ENCODE data around the gene HTRA3.

The HTRA3 gene

DNA sequence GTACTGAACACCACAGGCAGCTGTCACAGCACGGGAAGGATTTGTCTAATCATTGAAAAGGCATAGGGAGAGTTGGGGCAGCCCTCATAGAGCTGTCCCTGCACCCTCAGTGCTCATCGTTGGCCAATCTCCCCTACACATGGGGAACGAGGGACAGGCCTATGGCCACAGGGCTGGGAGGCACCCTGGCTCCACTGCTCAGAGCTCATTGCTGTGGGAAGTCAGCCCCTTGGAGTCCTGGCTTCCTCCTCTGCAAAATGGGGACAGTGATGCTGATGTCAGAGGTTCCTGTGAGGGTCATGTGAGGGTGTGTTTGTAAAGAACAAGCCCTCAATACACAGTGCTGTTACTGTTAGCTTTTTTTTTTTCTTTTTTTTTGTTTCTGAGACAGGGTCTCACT lies 19.3 kb upstream of the HTRA3 start:
- DNase-seq = no peak

DNA sequence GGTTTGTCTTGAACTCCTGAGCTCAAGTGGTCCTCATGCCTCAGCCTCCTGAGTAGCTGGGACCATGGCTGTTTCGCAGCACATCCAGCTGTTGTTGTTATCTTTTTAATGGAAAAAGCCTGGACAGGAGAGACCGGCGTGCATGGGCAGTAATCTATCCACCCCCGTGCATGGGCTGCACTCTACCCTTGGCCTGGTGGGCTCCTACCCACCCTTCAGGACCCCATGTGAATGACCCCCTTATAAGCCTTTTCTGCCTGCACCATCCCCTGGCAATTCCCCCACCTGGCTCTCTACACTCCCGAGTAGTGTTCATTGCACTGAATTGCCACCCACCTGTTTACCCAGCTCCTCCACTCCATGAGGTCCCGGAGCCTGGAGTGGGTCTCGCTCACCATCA lies 18.9 kb upstream of the HTRA3 start:
- DNase-seq = no peak

DNA sequence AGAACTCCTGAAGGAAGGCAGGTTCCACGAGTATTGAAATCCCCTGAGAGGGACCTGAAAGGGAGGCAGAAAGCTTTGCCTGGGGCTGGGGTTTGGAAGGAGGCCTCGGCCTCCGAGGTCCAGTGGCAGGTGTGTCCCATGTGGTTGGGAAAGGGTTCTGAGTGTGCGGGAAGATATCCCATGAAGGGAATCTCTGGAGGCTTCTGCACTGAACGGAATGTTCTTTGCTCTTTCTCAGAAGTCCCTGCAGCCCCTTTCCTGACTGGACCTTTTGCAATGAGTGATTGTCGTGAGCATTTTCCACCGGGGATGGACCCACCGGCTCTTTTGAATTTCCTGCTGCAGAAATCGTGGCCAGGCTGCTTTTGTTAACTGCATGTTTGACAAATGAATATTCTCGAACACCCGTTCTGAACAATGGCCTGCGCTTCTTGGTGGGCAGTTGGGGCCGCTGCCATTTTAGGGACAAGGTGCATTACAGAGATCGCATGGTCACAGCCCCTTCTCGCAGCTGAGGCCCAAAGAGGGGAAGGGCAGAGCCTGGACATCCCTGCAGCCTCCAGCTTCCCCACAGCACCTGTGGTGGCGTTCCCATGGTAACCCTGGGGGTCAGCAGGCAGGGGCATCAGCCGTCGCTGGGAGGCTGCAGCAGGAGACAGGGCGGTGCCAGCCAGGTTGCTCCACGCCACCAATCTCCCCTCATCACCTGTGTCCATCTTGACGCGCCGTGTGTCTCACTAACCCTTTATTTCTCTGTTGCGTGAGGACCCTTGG lies 18.3 kb upstream of the HTRA3 start:
- no peak for DNase-seq

DNA sequence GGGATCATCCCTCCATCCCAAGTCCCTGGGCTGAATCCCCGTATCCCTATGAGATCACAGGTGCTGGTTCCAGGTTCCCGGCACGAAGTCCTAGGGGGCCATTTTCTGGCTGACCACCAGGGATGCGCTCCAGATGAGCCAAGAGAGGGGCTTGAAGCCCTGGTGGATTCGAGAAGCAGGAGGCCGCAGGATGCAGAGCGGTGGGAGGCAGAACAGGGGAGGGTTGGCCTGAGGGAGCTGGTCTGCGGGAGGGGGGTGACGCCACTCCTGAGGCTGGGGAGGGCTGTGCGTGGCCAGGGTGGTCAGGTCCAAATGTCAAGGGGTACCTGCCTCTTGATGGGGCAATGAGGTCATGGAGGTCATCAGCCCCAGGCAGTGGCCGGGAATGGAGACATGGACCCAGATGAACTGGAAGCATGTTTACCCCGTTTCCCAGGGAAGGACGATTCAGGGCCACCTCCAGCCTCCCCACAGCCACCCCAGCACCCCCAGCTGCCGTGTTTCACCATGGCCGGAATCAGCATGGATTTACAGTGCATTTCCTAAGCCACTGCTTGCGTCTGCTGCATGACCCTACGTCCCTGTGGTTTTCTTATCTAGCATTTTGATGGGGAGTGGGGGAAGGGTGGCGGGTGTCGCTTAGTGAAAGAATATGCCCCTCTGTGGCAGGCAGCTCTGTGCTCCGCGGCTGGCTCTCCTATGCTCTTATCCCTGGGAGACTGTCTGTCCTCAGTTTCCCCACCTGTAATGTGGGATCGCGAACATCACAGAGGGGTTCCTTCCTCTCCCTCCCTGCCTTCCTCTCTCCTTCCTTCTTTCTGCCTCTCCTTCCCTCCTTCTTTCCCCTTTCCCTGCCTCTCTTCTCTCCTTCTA lies 17.0 kb upstream of the HTRA3 start:
- DNase-seq = no peak

DNA sequence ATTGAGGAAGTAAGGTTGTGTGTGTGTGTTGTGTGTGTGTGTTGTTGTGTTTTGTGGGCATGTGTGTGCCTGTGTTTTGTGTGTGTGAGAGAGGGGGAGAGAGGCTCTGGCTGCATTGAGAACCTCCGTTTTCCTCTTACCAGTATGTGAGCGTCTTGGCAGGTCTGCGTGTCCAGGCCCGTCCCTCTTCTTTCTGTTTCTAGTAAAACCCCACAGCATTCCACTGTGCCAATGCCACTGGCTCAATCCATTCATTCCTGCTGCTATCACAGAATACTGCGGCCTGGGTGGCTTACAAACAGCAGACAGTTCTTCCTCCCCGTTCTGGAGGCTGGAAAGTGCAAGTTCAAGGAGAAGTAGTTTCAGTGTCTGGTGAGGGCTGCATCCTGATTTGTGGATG lies 15.5 kb upstream of the HTRA3 start:
- DNase-seq = no peak

DNA sequence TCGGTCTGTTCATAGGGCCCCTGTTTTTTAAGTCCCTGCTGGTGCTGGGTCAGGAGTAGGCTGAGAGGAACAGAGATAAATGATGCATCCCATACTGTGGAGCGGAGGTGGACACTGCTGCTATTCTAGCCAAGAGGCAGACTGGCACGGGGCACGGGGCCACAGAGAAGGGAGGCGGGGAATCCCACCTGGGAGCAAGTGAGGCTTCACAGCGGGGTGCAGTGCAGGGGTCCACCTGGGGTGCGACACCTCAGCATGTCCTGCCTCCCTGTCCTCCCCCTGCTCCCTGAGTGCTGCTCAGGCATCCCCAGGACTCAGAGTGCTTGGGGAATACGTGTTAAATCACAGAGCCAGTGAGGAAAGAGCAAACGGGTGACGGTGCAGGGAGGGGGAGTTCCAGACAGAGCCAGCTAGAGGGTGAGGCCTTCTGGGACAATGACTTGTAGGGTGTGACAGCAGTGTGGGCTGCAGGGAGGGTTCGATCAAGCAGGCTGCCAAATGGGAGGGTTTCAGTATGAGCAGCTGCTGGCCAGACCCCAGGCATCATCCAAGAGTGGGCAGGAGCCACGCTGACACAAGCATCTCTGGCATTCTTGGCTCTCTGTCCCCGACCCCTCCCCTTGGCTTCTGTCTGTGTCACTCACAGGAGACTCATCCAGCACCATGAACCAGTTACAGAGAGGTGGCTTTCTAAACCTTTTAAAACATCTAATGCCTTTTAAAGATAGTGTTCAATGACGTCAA lies 13.7 kb upstream of the HTRA3 start:
- peak; percentile 86 for DNase-seq

GRCh38 chr4:8257854-8258253 lies 11.7 kb upstream of the HTRA3 start:
- no peak for DNase-seq

- no peak for DNase-seq
Observed at GRCh38 chr4:8258552-8259212, 10.9 kb upstream of the HTRA3 start.

GRCh38 chr4:8259743-8260430 lies 9.7 kb upstream of the HTRA3 start:
- DNase-seq = no peak

- DNase-seq = no peak
Observed at GRCh38 chr4:8260656-8261111, 8.9 kb upstream of the HTRA3 start.

DNA sequence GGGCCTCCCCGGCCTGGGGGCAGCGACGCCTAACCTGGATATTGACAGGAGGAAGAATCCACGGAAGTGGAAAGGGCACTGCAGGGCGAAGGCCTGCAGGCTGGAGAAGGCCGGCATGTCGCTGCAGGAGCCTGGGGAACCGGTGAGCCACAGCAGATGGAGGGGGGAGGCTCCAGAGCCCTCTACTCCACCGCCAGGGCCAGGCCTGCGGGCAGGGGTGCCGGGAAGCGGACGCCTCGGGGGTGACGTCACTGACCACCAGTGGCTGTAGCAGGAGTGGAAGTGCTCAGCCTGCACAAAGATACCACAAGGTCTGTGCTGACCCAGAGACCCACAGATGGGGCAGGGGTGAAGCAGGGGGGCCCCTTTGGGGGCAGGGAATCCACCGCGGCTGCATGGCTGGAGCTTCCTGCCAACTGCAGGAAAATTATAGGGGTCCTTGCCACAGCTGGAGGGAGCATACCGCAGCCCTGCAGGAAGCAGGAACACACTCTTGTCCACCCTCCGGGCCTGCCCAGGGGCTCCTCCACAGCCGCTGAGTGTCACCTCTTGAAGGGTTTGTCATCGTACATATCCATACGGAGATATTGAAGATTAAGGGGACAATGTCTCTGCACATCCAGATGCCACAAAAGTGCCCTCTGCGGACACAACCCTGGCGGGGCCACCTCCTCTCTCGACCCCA lies 7.6 kb upstream of the HTRA3 start:
- peak; percentile 84 for DNase-seq

- no peak for DNase-seq
Observed at GRCh38 chr4:8262637-8263322, 6.8 kb upstream of the HTRA3 start.

GRCh38 chr4:8263397-8263796 lies 6.2 kb upstream of the HTRA3 start:
- DNase-seq = no peak

GRCh38 chr4:8264106-8264505 lies 5.4 kb upstream of the HTRA3 start:
- DNase-seq = no peak

DNA sequence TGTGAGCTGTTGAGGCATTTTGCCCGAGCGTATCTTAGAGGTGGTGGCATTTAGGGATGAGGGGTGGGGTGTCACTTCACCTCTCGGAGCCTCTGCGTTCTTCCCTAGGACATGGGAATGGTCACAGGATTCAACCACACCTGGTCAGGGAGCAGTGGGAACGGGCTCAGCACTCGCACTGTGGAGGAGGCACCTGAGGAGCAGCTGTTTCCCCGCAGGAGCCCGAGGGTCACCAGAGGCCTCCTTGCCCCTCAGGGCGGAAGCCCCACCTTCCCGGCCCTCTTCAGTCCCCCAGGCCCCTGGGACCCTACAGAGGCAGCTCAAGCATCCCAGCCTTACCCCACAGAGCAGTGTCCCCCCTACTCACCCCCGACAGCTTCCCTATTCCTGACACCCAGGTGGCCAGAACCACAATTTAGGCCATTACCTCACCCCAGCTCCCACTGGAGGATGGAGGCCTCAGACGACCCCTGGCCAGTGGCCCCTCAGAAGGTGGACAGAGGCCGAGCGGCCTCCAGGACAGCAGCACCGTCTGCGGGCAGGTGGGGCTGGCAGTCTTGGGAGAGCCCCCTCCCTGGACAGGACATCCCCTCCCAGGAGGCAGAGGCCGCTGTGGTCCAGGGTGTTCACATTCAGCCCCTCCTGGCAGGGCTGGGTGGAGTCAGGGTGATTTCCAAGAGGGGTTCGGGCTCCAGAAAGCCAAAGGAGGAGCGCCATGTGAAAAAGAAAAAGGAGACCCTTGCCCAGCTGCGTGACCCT lies 4.2 kb upstream of the HTRA3 start:
- no peak for DNase-seq

GRCh38 chr4:8266088-8266487 lies 3.5 kb upstream of the HTRA3 start:
- no peak for DNase-seq

- DNase-seq = no peak
Observed at GRCh38 chr4:8266508-8266907, 3.0 kb upstream of the HTRA3 start.

- peak; percentile 67 for DNase-seq
Observed at GRCh38 chr4:8267077-8267476, 2.5 kb upstream of the HTRA3 start.

DNA sequence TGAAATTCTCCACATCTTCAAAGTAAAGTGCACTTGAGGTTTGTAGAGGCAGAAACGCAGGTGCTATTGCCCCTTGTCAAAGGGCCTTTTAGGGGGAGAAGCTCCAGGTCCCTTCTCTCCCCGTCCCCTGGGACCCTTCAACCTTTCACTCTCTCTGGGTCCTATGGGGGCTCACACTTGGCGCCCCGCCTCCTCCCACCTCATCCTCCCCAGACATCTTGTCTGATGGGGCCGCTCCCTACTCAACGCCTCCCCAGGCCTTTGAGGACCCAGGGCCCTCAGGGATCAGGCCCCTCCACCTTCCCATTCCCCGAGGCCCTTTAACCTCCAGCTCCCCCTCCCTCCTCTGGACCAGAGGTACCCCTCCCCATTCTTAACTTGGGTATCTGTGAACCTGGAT lies 1.3 kb upstream of the HTRA3 start:
- no peak for DNase-seq

- no peak for DNase-seq
Observed at GRCh38 chr4:8268901-8269534, 536 bp upstream of the HTRA3 start.
